GM12892 (cell line): ENCODE data around the gene ANKRD55.

Experiments
- POLR2A ChIP-seq: IDR thresholded peaks from 2 replicates; pipeline ENCODE4 v1.6.1; 2011; ENCODE audit warnings: low read depth, low read length, control low read depth
- POLR2AphosphoS5 ChIP-seq: IDR thresholded peaks from 2 replicates; pipeline ENCODE4 v1.6.1; 2011; ENCODE audit warnings: low read depth, low read length, control low read depth

DNA sequence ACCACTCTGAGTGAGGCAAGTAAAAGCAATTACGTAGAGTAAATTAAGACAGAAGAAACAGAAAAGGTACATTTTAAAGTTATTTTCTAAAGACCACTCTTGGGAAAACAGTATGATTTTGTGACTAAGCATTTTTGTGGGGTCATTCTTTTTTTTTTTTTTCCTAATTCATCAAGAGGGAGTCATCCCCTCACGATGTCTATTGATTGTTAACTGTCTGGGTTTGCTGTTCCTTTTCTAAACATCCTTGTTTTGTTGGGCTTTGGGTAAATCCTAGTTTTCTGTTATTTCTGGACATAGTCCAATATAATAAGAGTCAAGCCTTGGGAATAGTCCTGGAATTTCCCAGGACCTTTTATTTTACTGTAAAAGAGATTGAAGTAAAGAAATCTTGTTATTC is 63.8 kb downstream of the ANKRD55 start:
- no peak for TF ChIP-seq POLR2AphosphoS5
- no peak for TF ChIP-seq POLR2A
